ENCODE measurements around the gene NUFIP1.

Gene NUFIP1

GRCh38 chr13:45011198-45011597 is 21.9 kb upstream of the NUFIP1 start:
- TF ChIP-seq CEBPB (IDR thresholded peaks at IDR 0.05), result peak; percentile 51; the same call in 1 of the 2 replicates
- TF ChIP-seq, protein P1, sequence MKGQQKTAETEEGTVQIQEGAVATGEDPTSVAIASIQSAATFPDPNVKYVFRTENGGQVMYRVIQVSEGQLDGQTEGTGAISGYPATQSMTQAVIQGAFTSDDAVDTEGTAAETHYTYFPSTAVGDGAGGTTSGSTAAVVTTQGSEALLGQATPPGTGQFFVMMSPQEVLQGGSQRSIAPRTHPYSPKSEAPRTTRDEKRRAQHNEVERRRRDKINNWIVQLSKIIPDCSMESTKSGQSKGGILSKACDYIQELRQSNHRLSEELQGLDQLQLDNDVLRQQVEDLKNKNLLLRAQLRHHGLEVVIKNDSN (IDR thresholded peaks at IDR 0.05), result no peak

DNA sequence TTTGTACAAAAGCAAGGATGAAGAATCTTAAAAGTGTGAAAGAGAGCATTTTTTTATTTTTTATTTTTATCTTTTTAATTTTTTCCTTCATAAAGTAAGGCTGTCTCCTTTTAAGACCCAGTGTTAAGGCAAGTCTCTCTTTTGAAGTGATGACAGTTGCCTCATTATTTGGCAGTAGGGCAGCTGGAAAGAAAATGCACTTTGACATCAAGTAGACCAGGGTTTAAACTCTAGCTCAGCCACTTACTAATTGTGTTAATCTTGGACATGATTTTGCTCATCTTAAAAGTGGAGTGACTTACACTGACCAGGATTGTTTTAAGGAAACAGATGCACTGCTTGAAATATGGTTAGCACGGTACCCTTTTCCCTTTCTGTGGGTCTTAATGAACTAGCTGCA is 18.6 kb upstream of the NUFIP1 start:
- TF ChIP-seq YY1 (IDR thresholded peaks at IDR 0.05; ENCODE audit: low read depth) (no peak), FOXM1 (IDR thresholded peaks at IDR 0.05; ENCODE audit: borderline replicate concordance, low read depth) (no peak), CEBPB (IDR thresholded peaks at IDR 0.05) (no peak), TEAD4 (IDR thresholded peaks at IDR 0.05) (no peak), EP300 (IDR thresholded peaks at IDR 0.05; ENCODE audit: borderline replicate concordance) (no peak), RAD21 (IDR thresholded peaks at IDR 0.05; ENCODE audit: low read depth) (no peak), TAF1 (IDR thresholded peaks at IDR 0.05; ENCODE audit: low read depth) (no peak), EGR1 (IDR thresholded peaks at IDR 0.05) (no peak), NFIC (IDR thresholded peaks at IDR 0.05) (no peak), REST (IDR thresholded peaks at IDR 0.05; ENCODE audit: low read depth) (no peak), ZBTB7A (IDR thresholded peaks at IDR 0.05; ENCODE audit: low read depth) (no peak), CREB1 (IDR thresholded peaks at IDR 0.05; ENCODE audit: low read depth) (no peak), TCF12 (IDR thresholded peaks at IDR 0.05; ENCODE audit: low read depth) (no peak), MAX (IDR thresholded peaks at IDR 0.05) (no peak)
- TF ChIP-seq, protein P1 (IDR thresholded peaks at IDR 0.05), result no peak

DNA sequence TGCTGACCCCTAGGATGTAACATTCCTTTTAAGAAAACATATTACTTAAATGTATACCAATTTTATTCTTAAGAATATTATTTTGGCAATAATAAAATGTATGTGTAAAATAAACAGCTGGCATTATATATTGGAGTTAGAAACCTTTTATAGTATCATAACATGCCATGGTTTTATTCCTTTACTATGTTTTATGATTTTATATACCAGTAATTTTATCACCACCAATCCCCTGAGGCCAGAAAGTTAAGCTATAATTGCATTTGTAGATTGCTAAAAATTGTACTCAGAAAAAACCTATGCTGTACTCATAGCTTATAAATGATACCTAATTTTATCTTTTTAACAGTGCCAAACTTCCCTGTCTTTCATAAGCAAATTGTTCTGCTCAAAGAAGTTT is 18.0 kb upstream of the NUFIP1 start:
- TF ChIP-seq RAD21 (IDR thresholded peaks at IDR 0.05; ENCODE audit: low read depth), result no peak
- no peak for TF ChIP-seq EGR1 (IDR thresholded peaks at IDR 0.05)
- TF ChIP-seq NFIC (IDR thresholded peaks at IDR 0.05), result no peak
- no peak for TF ChIP-seq CEBPB (IDR thresholded peaks at IDR 0.05)
- no peak for TF ChIP-seq YY1 (IDR thresholded peaks at IDR 0.05; ENCODE audit: low read depth)
- no peak for TF ChIP-seq MAX (IDR thresholded peaks at IDR 0.05)

DNA sequence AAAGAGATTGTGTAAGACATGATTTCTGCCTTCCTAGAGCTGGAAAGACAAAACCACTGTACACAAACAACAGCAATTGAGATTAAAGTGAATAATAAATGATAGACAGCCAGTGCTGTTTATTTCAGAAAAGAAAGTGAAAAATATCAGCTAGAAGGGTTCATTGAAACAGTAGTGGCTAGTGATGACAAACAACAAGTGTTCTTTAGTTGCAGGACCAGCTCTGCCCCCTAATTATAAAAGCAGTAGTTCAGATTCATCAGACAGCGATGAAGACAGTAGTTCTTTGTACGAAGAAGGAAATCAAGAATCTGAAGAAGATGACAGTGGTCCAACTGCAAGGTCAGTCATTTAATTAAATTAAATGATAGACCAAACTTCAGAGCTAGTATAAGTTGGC is 14.8 kb upstream of the NUFIP1 start:
- TF ChIP-seq MAX (IDR thresholded peaks at IDR 0.05), result no peak
- no peak for TF ChIP-seq TEAD4 (IDR thresholded peaks at IDR 0.05)
- TF ChIP-seq EP300 (IDR thresholded peaks at IDR 0.05; ENCODE audit: borderline replicate concordance), result no peak
- TF ChIP-seq, protein P1 (IDR thresholded peaks at IDR 0.05), result no peak
- no peak for TF ChIP-seq FOXM1 (IDR thresholded peaks at IDR 0.05; ENCODE audit: borderline replicate concordance, low read depth)
- no peak for TF ChIP-seq NFIC (IDR thresholded peaks at IDR 0.05)
- no peak for TF ChIP-seq ZBTB7A (IDR thresholded peaks at IDR 0.05; ENCODE audit: low read depth)
- TF ChIP-seq TCF12 (IDR thresholded peaks at IDR 0.05; ENCODE audit: low read depth), result no peak
- no peak for TF ChIP-seq CREB1 (IDR thresholded peaks at IDR 0.05; ENCODE audit: low read depth)
- no peak for TF ChIP-seq YY1 (IDR thresholded peaks at IDR 0.05; ENCODE audit: low read depth)
- TF ChIP-seq CEBPB (IDR thresholded peaks at IDR 0.05), result no peak
- TF ChIP-seq EGR1 (IDR thresholded peaks at IDR 0.05), result no peak
- no peak for TF ChIP-seq RAD21 (IDR thresholded peaks at IDR 0.05; ENCODE audit: low read depth)
- TF ChIP-seq TAF1 (IDR thresholded peaks at IDR 0.05; ENCODE audit: low read depth), result no peak

DNA sequence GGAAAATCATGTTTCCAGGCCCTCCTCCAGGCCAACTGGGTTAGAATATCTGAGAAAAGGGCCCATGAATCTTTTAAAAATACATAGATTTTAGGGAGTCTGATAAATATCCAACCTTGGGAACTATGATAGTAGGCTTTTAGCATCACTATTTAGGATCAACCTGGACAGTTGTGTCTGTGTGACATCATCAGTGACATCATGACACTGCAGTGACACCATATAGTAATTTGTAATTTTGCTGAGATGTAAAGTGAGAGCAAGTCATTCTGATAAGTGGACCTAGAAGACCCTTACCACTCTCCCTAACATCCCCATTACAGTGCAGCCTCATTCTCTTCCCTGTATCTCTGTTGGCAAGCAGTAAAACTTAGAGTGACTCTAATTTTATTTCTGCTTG is 14.1 kb upstream of the NUFIP1 start:
- TF ChIP-seq TCF12 (IDR thresholded peaks at IDR 0.05; ENCODE audit: low read depth) (no peak), CREB1 (IDR thresholded peaks at IDR 0.05; ENCODE audit: low read depth) (0 out of 2 replicates have a peak, but pooled peaks have one; percentile 42)

GRCh38 chr13:44989941-44990340 is 670 bp upstream of the NUFIP1 start:
- TF ChIP-seq MAX (IDR thresholded peaks at IDR 0.05) (no peak), EGR1 (IDR thresholded peaks at IDR 0.05) (no peak), FOXM1 (IDR thresholded peaks at IDR 0.05; ENCODE audit: borderline replicate concordance, low read depth) (no peak), RAD21 (IDR thresholded peaks at IDR 0.05; ENCODE audit: low read depth) (no peak)

DNA sequence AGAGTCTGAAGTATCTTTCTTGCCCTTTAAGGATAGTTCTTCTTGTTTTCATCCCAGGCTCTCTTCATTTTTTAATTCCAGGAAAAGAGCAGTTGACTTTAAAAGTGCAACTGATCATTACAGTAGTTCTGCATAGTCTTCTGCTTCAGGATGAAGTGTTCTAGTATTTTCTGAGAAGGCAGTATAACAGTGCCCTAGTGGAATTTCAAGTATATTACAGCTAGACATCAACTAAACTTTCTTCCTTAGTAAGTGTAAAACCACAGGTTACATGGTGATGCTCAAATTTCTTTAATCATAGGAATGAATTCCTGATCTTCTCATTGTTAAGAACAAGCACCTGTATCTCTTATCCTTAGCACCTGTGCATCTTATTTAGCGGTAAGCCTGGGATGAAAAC is 10.9 kb downstream of the NUFIP1 start:
- TF ChIP-seq RAD21 (IDR thresholded peaks at IDR 0.05; ENCODE audit: low read depth) (no peak), TAF1 (IDR thresholded peaks at IDR 0.05; ENCODE audit: low read depth) (no peak), FOXM1 (IDR thresholded peaks at IDR 0.05; ENCODE audit: borderline replicate concordance, low read depth) (no peak), CEBPB (IDR thresholded peaks at IDR 0.05) (no peak), EP300 (IDR thresholded peaks at IDR 0.05; ENCODE audit: borderline replicate concordance) (no peak), TCF12 (IDR thresholded peaks at IDR 0.05; ENCODE audit: low read depth) (no peak), MAX (IDR thresholded peaks at IDR 0.05) (no peak), YY1 (IDR thresholded peaks at IDR 0.05; ENCODE audit: low read depth) (no peak), CREB1 (IDR thresholded peaks at IDR 0.05; ENCODE audit: low read depth) (no peak), REST (IDR thresholded peaks at IDR 0.05; ENCODE audit: low read depth) (no peak), TEAD4 (IDR thresholded peaks at IDR 0.05) (no peak), NFIC (IDR thresholded peaks at IDR 0.05) (no peak), ZBTB7A (IDR thresholded peaks at IDR 0.05; ENCODE audit: low read depth) (no peak), EGR1 (IDR thresholded peaks at IDR 0.05) (no peak)
- TF ChIP-seq, protein P1 (IDR thresholded peaks at IDR 0.05), result no peak
